A549 (cell line): ENCODE measurements around the gene TFAP2E. TPM values are rescaled to one million over a fixed set of nuclear protein-coding genes. Genes with fewer than 3 reads are reported as not detected.

Source experiments
- ATAC-seq, 2 experiments: fragments of 200-7000 bp in 1 of 2; fragments of >200 bp in 1 of 2; cut with Nextera tagmentation in 1 of 2; cut with Tn5 transposase in 1 of 2; 3 replicates each; pipeline versions ENCODE4 v1.8.0 to v1.9.1; 2018 to 2020; ENCODE audit warnings: mild to moderate bottlenecking in 1 of 2, moderate library complexity in 1 of 2
- CTCF ChIA-PET: fragments of 300-600 bp; sonication (Branson Sonifier 250); formaldehyde crosslinking; extraction: SDS; loops from one replicate; lab custom pipeline; 2021; ENCODE audit warnings: antibody characterized with exemption, inconsistent platforms; lab: Yijun Ruan, JAX
- POLR2A ChIA-PET: fragments of 350-600 bp; formaldehyde crosslinking; extraction: SDS; loops from one replicate; lab custom pipeline; 2021; ENCODE audit warnings: antibody characterized with exemption, inconsistent platforms; lab: Yijun Ruan, JAX
- DNase-seq, 2 experiments: peaks; one replicate each; pipeline versions ENCODE4 v3.0.0 to v3.0.0-alpha.2; 2011 to 2016; ENCODE audit warnings: low read depth in 1 of 2, low spot score in 1 of 2
- FAIRE-seq: peaks from 2 replicates; lab custom pipeline; 2011; peaks lifted over from hg19 to GRCh38; lab: Jason Lieb, UNC
- H3K27ac ChIP-seq, 2 experiments: fragments of >200 bp; sonication (Bioruptor Twin); formaldehyde crosslinking; 3 replicates each; pipeline ENCODE4 v1.5.1; 2016 to 2017
- H3K4me1 ChIP-seq: fragments of >200 bp; sonication (Bioruptor Twin); formaldehyde crosslinking; 3 replicates; pipeline ENCODE4 v1.6.1; 2016
- H3K4me2 ChIP-seq: fragments of >200 bp; sonication (Bioruptor Twin); formaldehyde crosslinking; 3 replicates; pipeline ENCODE4 v1.6.1; 2016
- H3K4me3 ChIP-seq: fragments of >200 bp; sonication (Bioruptor Twin); formaldehyde crosslinking; 3 replicates; pipeline ENCODE4 v1.5.1; 2016
- H3K9me3 ChIP-seq: fragments of >200 bp; sonication (Bioruptor Twin); formaldehyde crosslinking; 3 replicates; pipeline ENCODE4 v1.6.1; 2016
- CBX2 ChIP-seq: fragments of 200-600 bp; sonication (generic); IDR thresholded peaks from 2 replicates; pipeline ENCODE4 v1.6.1; 2016; ENCODE audit warnings: low read depth, mild to moderate bottlenecking, borderline replicate concordance
- CBX8 ChIP-seq: fragments of 200-600 bp; sonication (generic); IDR thresholded peaks from 2 replicates; pipeline ENCODE4 v1.6.1; 2016
- CEBPB ChIP-seq, 2 experiments: fragments of >200 bp in 1 of 2; sonication (Bioruptor Twin) in 1 of 2; formaldehyde crosslinking in 1 of 2; IDR thresholded peaks; 2 replicates each; pipeline ENCODE4 v1.6.1; 2012 to 2016
- CHD4 ChIP-seq: fragments of 200-600 bp; sonication (generic); IDR thresholded peaks from 2 replicates; pipeline ENCODE4 v1.6.1; 2016; ENCODE audit warnings: antibody characterized with exemption, mild to moderate bottlenecking, borderline replicate concordance
- EP300 ChIP-seq, 2 experiments: fragments of >200 bp; sonication (Bioruptor Twin); formaldehyde crosslinking; IDR thresholded peaks; 2 replicates in 1 of 2; 3 replicates in 1 of 2; pipeline ENCODE4 v1.6.1; 2016 to 2017
- FOSB ChIP-seq: fragments of 250-450 bp; sonication (Bioruptor Pico); IDR thresholded peaks from 2 replicates; pipeline ENCODE4 v1.5.0; 2020; ENCODE audit warnings: mild to moderate bottlenecking, moderate library complexity
- HES2 ChIP-seq: fragments of >200 bp; sonication (Bioruptor Twin); formaldehyde crosslinking; IDR thresholded peaks from 2 replicates; pipeline ENCODE4 v1.6.1; 2016
- HEYL ChIP-seq: fragments of 250-450 bp; sonication (Bioruptor Pico); IDR thresholded peaks from 2 replicates; pipeline ENCODE4 v1.8.0; 2021; ENCODE audit warnings: mild to moderate bottlenecking, moderate library complexity
- HMGXB4 ChIP-seq: fragments of 250-450 bp; sonication (Bioruptor Pico); IDR thresholded peaks from 2 replicates; pipeline ENCODE4 v1.5.0; 2021; ENCODE audit warnings: mild to moderate bottlenecking, moderate library complexity, borderline replicate concordance
- HOXA7 ChIP-seq: fragments of 250-450 bp; sonication (Bioruptor Pico); IDR thresholded peaks from 2 replicates; pipeline ENCODE4 v1.5.0; 2020; ENCODE audit warnings: mild to moderate bottlenecking, moderate library complexity
- HOXB13 ChIP-seq: fragments of 250-450 bp; sonication (Bioruptor Pico); IDR thresholded peaks from 2 replicates; pipeline ENCODE4 v1.5.0; 2020; ENCODE audit warnings: low read depth, mild to moderate bottlenecking, moderate library complexity
- JUNB ChIP-seq: fragments of >200 bp; sonication (Bioruptor Twin); formaldehyde crosslinking; IDR thresholded peaks from 2 replicates; pipeline ENCODE4 v1.6.1; 2016
- KDM1A ChIP-seq: fragments of 200-600 bp; sonication (generic); IDR thresholded peaks from 2 replicates; pipeline ENCODE4 v1.6.1; 2016; ENCODE audit warnings: low read depth, mild to moderate bottlenecking
- KDM5A ChIP-seq: fragments of 200-600 bp; sonication (generic); IDR thresholded peaks from 2 replicates; pipeline ENCODE4 v1.6.1; 2016; ENCODE audit warnings: antibody characterized with exemption, mild to moderate bottlenecking
- MAFK ChIP-seq: fragments of 450-650 bp; IDR thresholded peaks from 2 replicates; pipeline ENCODE4 v1.6.1; 2014; ENCODE audit not compliant: partially characterized antibody
- MAX ChIP-seq: IDR thresholded peaks from 2 replicates; pipeline ENCODE4 v1.6.1; 2012
- MYC ChIP-seq: IDR thresholded peaks from 2 replicates; pipeline ENCODE4 v1.6.1; 2012; ENCODE audit warnings: mild to moderate bottlenecking, inconsistent platforms, low read length, improper control_type of control experiment, borderline replicate concordance
- POLR2AphosphoS2 ChIP-seq: conservative IDR thresholded peaks from 2 replicates; pipeline ENCODE4 v1.6.1; 2012; ENCODE audit warnings: low read length, improper control_type of control experiment, inconsistent platforms
- RAD21 ChIP-seq, 2 experiments: fragments of >200 bp in 1 of 2; sonication (Bioruptor Twin) in 1 of 2; formaldehyde crosslinking in 1 of 2; IDR thresholded peaks in 1 of 2; conservative IDR thresholded peaks in 1 of 2; 2 replicates in 1 of 2; 3 replicates in 1 of 2; pipeline ENCODE4 v1.6.1; 2012 to 2018; ENCODE audit warnings: inconsistent platforms in 1 of 2
- RARB ChIP-seq: fragments of 250-450 bp; sonication (Bioruptor Pico); IDR thresholded peaks from 2 replicates; pipeline ENCODE4 v1.8.0; 2021; ENCODE audit warnings: mild to moderate bottlenecking, moderate library complexity
- RNF2 ChIP-seq: fragments of 200-600 bp; sonication (generic); IDR thresholded peaks from 2 replicates; pipeline ENCODE4 v1.6.1; 2016; ENCODE audit warnings: low read depth, mild to moderate bottlenecking, antibody characterized with exemption, moderate library complexity, borderline replicate concordance
- ZC3H11A ChIP-seq: fragments of 450-650 bp; IDR thresholded peaks from 2 replicates; pipeline ENCODE4 v1.6.1; 2014; ENCODE audit warnings: antibody characterized with exemption, mild to moderate bottlenecking
- ZNF302 ChIP-seq: fragments of 250-450 bp; sonication (Bioruptor Pico); IDR thresholded peaks from 2 replicates; pipeline ENCODE4 v1.9.0; 2021; ENCODE audit warnings: inconsistent platforms, mild to moderate bottlenecking, moderate library complexity
- ZSCAN20 ChIP-seq: fragments of 250-450 bp; sonication (Bioruptor Pico); IDR thresholded peaks from 2 replicates; pipeline ENCODE4 v1.8.0; 2022; ENCODE audit warnings: mild to moderate bottlenecking, moderate library complexity
- WGBS: methylation state at CpG from one replicate; pipeline ENCODE4 v1.1.6; 2017; ENCODE audit errors: missing lambda C conversion rate; 5-methylcytosine and 5-hydroxymethylcytosine counted together
- polyA plus RNA-seq, 4 experiments: library from polyadenylated mRNA; depleted of rRNA in 3 of 4; stranded (reverse); fragments of >200 nt; fragmentation: RNase III in 1 of 4; extraction: RNeasy Plus Mini Kit Qiagen cat#74134 plus additional on column Dnase treatment in 1 of 4; gene quantifications; 2 replicates in 3 of 4; 3 replicates in 1 of 4; pipeline ENCODE4 v1.2.3, GENCODE V29; 2011 to 2017

The TFAP2E gene
- polyA plus RNA-seq, 2 of the 4 experiments (the other 2 are of a cell fraction) = 0.16 to 0.31 TPM

GRCh38 chr1:35591211-35591610 lies 18.1 kb downstream of the TFAP2E start:
- no peak overlapping the region for H3K4me3 ChIP-seq
- WGBS = 89% methylated on average over 8 of the region's 8 CpGs
- ChIA-PET CTCF (interaction anchor here (1.0 kb wide), 1 partner anchor 123 kb away, joined by 3 read pairs; no protein-coding TSS in a partner anchor), POLR2A (no interaction called here)
- no peak overlapping the region for H3K4me2 ChIP-seq
- no peaks in the 10 kb centered on the region for H3K4me1 ChIP-seq
- no peaks in the 10 kb centered on the region for H3K9me3 ChIP-seq
- FAIRE-seq = no peak
- no peak for ATAC-seq
- no peak overlapping the region for H3K27ac ChIP-seq
- no peak for TF ChIP-seq CBX8
- no peak for TF ChIP-seq RNF2
- TF ChIP-seq POLR2AphosphoS2 = no peak
- no peak for TF ChIP-seq HEYL (CRISPR knock-in tag)
- no peak for TF ChIP-seq CHD4
- no peak for TF ChIP-seq FOSB (CRISPR knock-in tag)
- no peak for TF ChIP-seq ZC3H11A
- no peak for TF ChIP-seq RAD21 (conservative IDR thresholded peaks at IDR 0.05 in 1 of 2, IDR thresholded peaks at IDR 0.05 in 1 of 2)
- TF ChIP-seq MAX = no peak
- TF ChIP-seq JUNB = no peak
- TF ChIP-seq EP300 (IDR thresholded peaks at IDR 0.05) = no peak
- no peak for TF ChIP-seq KDM1A
- TF ChIP-seq HOXA7 = no peak
- TF ChIP-seq, all 56 proteins: peak for 0
- no peak for DNase-seq

- CTCF ChIA-PET = interaction anchor here (1.3 kb wide), 1 partner anchor 23 kb away, joined by 3 read pairs; no protein-coding TSS in a partner anchor
- POLR2A ChIA-PET = no interaction called here
- Histone ChIP-seq H3K4me1 (no peaks in the 10 kb centered on the region), H3K4me3 (no peak overlapping the region), H3K9me3 (no peaks in the 10 kb centered on the region), H3K4me2 (no peak overlapping the region), H3K27ac (no peak overlapping the region)
- TF ChIP-seq HEYL (CRISPR knock-in tag) (no peak), ZSCAN20 (CRISPR knock-in tag) (no peak), HMGXB4 (CRISPR knock-in tag) (no peak), MAFK (no peak), CEBPB (IDR thresholded peaks at IDR 0.05) (no peak), MYC (no peak), CBX2 (no peak), KDM5A (no peak), KDM1A (no peak), HES2 (no peak), ZC3H11A (no peak), RARB (CRISPR knock-in tag) (no peak), HOXB13 (CRISPR knock-in tag) (no peak), ZNF302 (CRISPR knock-in tag) (no peak), MAX (no peak)
- WGBS = 88% methylated on average over 8 of the region's 8 CpGs
- FAIRE-seq (no peak), DNase-seq (no peak), ATAC-seq (no peak)
These were observed 20.1 kb downstream of the TFAP2E start for GRCh38 chr1:35592991-35593769.
